Left ventricle myocardium inferior (tissue), 1 donor: Measurements from ENCODE around the gene CASQ2. TPM values are rescaled to one million over a fixed set of nuclear protein-coding genes. Genes with fewer than 3 reads are reported as not detected.

ENCODE experiments used
- DNase-seq: peaks from one replicate; pipeline ENCODE4 v3.0.0-alpha.2; 2020
- H3K27ac ChIP-seq: fragments of 200-600 bp; replicated peaks from 2 replicates; pipeline ENCODE4 v1.8.0; 2021
- H3K27me3 ChIP-seq: fragments of 200-600 bp; 2 replicates; pipeline ENCODE4 v1.8.0; 2021; ENCODE audit warnings: low read depth
- H3K36me3 ChIP-seq: fragments of 200-600 bp; 2 replicates; pipeline ENCODE4 v1.8.0; 2021
- H3K4me1 ChIP-seq: fragments of 200-600 bp; 2 replicates; pipeline ENCODE4 v1.8.0; 2021
- H3K4me3 ChIP-seq: fragments of 200-600 bp; 2 replicates; pipeline ENCODE4 v1.8.0; 2021; ENCODE audit warnings: mild to moderate bottlenecking, moderate library complexity
- H3K9me3 ChIP-seq: fragments of 200-600 bp; replicated peaks from 2 replicates; pipeline ENCODE4 v1.8.0; 2021
- intact Hi-C: fragments of 100-400 bp; cut with micrococcal nuclease; formaldehyde crosslinking; loops from one replicate; pipeline ENCODE4 v1.11.0; 2022
- total RNA-seq: library from RNA; stranded (reverse); fragmentation: NEBNext Ultra II Directional; extraction: Animal tissue kit (Norgen Biotek cat#: 25700); gene quantifications from one replicate; pipeline ENCODE4 v1.2.1, GENCODE V29; 2021
- TF ChIP-seq, protein P1 (sequence below): fragments of 200-600 bp; IDR thresholded peaks from 2 replicates; pipeline ENCODE4 v1.8.0; 2021; ENCODE audit warnings: antibody characterized with exemption, mild to moderate bottlenecking, borderline replicate concordance
- donor health status: DM: no; HTN: yes; CAD: no; lungs with severe emphysema.

Gene CASQ2
- total RNA-seq, 1 donor from 2014 or later = 1,110 TPM

DNA sequence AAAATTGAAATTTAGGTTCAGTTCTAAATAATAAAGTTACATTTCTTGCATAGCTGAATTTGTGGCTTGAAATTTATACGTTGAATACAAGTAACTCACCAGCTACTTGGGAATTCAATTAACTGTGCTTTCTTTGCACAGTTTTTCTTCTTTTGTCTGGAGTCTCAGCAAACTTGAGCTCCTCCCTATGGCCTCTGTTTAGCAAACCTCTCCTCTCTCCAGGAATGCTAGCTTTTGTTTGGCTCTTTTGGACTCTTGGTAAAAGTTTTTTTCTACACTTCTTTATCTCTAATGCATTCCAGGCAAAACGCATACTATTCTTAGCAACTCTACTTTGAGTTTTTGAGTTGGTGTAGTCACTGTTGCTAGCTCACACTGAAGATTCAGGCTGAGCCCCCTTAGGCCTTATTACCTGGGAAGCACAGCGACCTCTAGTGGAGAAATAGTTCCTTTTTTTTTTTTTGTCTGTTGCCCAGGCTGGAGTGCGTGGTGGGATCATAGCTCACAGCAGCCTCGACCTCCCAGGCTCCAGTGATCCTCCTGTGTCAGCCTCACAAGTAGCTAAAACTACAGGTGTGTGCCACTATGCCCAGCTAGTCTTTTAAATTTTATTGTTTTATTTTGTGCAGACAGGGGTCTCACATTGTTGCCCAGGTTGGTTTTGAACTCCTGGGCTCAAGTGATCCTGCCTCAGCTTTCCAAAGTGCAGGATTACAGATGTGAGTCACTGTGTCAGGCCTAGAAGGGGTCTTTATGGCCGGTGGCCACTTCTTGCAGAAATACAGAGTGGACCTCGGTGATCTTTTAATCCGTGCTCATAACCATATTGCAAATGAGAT is 61.7 kb downstream of the CASQ2 start:
- Histone ChIP-seq H3K36me3 (peaks cover 24% of the 10 kb centered on the region), H3K9me3 (no peaks in the 10 kb centered on the region), H3K4me3 (no peak overlapping the region), H3K4me1 (peaks cover 81% of the 10 kb centered on the region), H3K27me3 (peaks cover 13% of the 10 kb centered on the region), H3K27ac (peak overlapping the region; percentile 27)
- TF ChIP-seq, protein P1, sequence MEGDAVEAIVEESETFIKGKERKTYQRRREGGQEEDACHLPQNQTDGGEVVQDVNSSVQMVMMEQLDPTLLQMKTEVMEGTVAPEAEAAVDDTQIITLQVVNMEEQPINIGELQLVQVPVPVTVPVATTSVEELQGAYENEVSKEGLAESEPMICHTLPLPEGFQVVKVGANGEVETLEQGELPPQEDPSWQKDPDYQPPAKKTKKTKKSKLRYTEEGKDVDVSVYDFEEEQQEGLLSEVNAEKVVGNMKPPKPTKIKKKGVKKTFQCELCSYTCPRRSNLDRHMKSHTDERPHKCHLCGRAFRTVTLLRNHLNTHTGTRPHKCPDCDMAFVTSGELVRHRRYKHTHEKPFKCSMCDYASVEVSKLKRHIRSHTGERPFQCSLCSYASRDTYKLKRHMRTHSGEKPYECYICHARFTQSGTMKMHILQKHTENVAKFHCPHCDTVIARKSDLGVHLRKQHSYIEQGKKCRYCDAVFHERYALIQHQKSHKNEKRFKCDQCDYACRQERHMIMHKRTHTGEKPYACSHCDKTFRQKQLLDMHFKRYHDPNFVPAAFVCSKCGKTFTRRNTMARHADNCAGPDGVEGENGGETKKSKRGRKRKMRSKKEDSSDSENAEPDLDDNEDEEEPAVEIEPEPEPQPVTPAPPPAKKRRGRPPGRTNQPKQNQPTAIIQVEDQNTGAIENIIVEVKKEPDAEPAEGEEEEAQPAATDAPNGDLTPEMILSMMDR = peak; percentile 74
- intact Hi-C loops = no loop called here
- no peak for DNase-seq

DNA sequence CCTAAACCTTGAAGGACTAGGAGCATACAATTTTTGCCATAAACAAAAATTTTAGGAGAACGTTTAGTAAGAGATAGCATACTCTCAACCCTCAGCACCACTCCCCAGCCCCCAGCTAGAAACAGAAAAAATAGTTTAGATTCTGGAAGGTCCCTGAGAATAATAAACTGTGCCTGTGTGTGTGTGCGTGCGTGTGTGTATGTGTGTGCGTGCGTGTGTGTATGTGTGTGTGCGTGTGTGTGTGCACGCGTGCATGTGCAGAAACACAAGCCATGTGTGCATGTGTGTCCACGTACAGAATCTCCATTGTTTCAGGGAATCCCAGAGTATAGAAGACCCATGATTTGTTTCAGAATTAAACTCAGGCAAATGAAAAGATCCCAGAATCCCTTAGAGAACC is 62.6 kb downstream of the CASQ2 start:
- intact Hi-C loops = no loop called here
- TF ChIP-seq, protein P1 = no peak
- Histone ChIP-seq H3K27ac (peak overlapping the region; percentile 27), H3K4me3 (no peak overlapping the region), H3K27me3 (peaks cover 10% of the 10 kb centered on the region), H3K36me3 (peaks cover 25% of the 10 kb centered on the region), H3K4me1 (peaks cover 72% of the 10 kb centered on the region), H3K9me3 (no peaks in the 10 kb centered on the region)
- no peak for DNase-seq

DNA sequence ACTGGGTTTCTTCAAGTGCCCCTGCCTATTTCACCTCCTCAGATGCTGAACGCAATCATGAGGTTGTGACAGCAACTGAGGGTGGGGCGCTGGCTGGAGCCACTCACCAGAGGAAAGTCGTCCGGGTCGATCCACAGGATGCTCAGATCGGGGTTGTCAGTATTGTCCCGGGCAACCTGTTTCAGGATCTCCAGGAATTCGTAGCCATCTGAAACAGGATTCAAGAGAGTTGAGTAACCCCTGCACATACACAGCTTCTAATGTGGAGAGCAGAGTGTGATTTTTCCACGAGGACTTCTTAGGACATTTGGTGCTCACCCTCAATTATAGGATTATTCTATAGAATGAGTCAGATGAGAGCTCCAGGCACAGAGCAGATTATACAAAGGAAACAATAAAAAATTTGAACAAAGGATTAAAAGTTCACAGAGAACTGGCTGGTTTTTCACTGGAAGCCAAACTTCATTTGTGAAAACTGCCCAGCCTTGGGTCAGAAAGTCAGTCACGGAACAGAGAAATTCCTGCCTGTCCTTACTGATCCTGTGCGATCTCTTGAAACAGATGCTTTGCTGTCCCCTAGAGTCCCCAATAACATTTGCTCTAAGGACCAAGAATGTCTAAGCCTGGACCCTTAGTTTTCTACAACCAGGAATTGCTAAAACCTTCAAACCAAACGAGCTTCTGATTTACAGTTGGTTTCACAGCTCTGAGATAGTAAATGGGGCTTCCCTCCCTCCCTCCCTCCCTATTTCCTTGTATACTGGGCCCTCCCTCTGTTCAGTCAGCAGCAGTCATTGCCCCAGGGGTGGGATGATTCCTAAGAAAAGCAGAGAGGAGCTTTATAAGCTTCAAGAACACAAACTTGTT is 63.2 kb downstream of the CASQ2 start:
- no peak for DNase-seq
- Histone ChIP-seq H3K27me3 (peaks cover 3% of the 10 kb centered on the region), H3K9me3 (no peaks in the 10 kb centered on the region), H3K36me3 (peaks cover 25% of the 10 kb centered on the region), H3K4me1 (peaks cover 66% of the 10 kb centered on the region), H3K4me3 (no peak overlapping the region), H3K27ac (peak overlapping the region; percentile 27)
- TF ChIP-seq, protein P1 = no peak
- intact Hi-C loops = no loop called here

DNA sequence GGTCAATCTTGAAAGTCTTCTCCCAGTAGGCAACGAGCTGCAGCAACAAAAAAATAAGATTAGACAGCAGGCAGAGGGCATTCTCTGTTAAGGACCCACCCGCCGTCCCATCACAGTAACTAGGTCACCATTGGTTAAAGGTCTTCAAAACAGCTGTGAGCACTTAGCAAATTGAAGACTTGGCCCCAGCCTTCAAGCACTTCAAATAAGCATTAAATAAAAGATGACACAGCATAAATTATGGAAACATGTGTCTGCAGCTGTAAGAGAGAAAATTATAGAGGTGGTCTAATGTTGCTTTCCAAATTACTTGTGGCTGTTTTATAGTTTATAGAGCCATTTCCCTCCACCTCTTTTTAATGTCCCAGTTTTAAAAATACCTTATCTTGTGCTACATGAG is 65.6 kb downstream of the CASQ2 start:
- no peaks in the 10 kb centered on the region for H3K9me3 ChIP-seq
- no peak overlapping the region for H3K4me3 ChIP-seq
- H3K4me1 ChIP-seq = peaks cover 52% of the 10 kb centered on the region
- DNase-seq = no peak
- TF ChIP-seq, protein P1 = no peak
- H3K36me3 ChIP-seq = peaks cover 25% of the 10 kb centered on the region
- intact Hi-C loops = no loop called here
- H3K27ac ChIP-seq = peak overlapping the region; percentile 53
- H3K27me3 ChIP-seq = no peaks in the 10 kb centered on the region

DNA sequence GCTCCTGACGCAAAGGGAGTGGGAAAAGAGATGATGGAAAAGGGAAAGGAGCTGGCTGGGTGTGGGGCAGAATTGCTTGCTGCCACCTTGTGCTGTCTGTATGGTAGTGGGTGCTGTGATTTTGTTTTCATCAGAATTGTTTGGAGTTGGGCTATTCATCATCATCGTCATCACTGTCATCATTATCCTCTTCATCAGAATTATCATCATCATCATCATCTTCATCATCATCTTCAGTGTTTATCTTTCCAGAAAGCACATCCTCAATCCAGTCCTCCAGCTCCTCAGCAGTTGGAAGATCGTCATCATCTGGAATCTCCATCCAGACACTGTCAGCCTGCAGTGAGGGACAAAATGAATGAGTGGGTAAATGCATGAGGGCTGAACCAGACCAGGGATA is 67.4 kb downstream of the CASQ2 start:
- peaks cover 34% of the 10 kb centered on the region for H3K4me1 ChIP-seq
- no peaks in the 10 kb centered on the region for H3K9me3 ChIP-seq
- intact Hi-C loops = no loop called here
- H3K4me3 ChIP-seq = no peak overlapping the region
- no peak for DNase-seq
- H3K36me3 ChIP-seq = peaks cover 25% of the 10 kb centered on the region
- no peak overlapping the region for H3K27ac ChIP-seq
- H3K27me3 ChIP-seq = no peaks in the 10 kb centered on the region
- TF ChIP-seq, protein P1 = no peak
